Breast epithelium (tissue), 4 donors: ENCODE data around the gene TMCO4. TPM values are rescaled to one million over a fixed set of nuclear protein-coding genes. Genes with fewer than 3 reads are reported as not detected.

ENCODE experiments used
- DNase-seq, 2 donors: peaks; one replicate each; pipeline ENCODE4 v3.0.0-alpha.2; 2019; ENCODE audit warnings: low spot score in 2 of 2
- H3K27ac ChIP-seq, 2 donors: fragments of 200-600 bp; sonication (generic) in 1 of 2; one replicate each; pipeline ENCODE4 v1.5.1; 2016 to 2019; ENCODE audit warnings: mild to moderate bottlenecking in 1 of 2
- H3K27me3 ChIP-seq, 2 donors: fragments of 200-600 bp; sonication (generic) in 1 of 2; one replicate each; pipeline versions ENCODE4 v1.5.1 to v1.6.0; 2017 to 2019; ENCODE audit warnings: control low read depth in 1 of 2, mild to moderate bottlenecking in 1 of 2
- H3K36me3 ChIP-seq: fragments of 200-600 bp; one replicate; pipeline ENCODE4 v1.5.1; 2019
- H3K4me1 ChIP-seq, 2 donors: fragments of 200-600 bp; sonication (generic); one replicate each; pipeline ENCODE4 v1.5.1; 2016 to 2019; ENCODE audit warnings: control low read depth in 1 of 2
- H3K4me3 ChIP-seq, 3 donors: fragments of 200-600 bp; sonication (generic); 1 replicate in 2 of 3; 2 replicates in 1 of 3; pipeline ENCODE4 v1.5.1; 2016 to 2019; ENCODE audit warnings: mild to moderate bottlenecking in 3 of 3, moderate library complexity in 2 of 3
- H3K9me3 ChIP-seq, 2 donors: fragments of 200-600 bp; sonication (generic) in 1 of 2; one replicate each; pipeline ENCODE4 v1.5.1; 2016 to 2019; ENCODE audit warnings: control low read depth in 1 of 2
- POLR2A ChIP-seq: fragments of 450-650 bp; IDR thresholded peaks from one replicate; pipeline ENCODE4 v1.6.1; 2016; ENCODE audit warnings: antibody characterized with exemption, mild to moderate bottlenecking, moderate library complexity
- POLR2AphosphoS5 ChIP-seq, 3 donors: sonication (generic); formaldehyde crosslinking; IDR thresholded peaks; one replicate each; pipeline ENCODE4 v1.6.1; 2017; ENCODE audit warnings: antibody characterized with exemption in 3 of 3
- intact Hi-C: fragments of 100-400 bp; cut with DNase I; formaldehyde crosslinking; loops from one replicate; pipeline ENCODE4 v1.15.1; 2023; ENCODE audit warnings: low total_unique reads
- total RNA-seq, 3 donors: library from RNA; depleted of rRNA; stranded (reverse); fragments of >200 nt; gene quantifications; one replicate each; pipeline ENCODE4 v1.1.0, GENCODE V29; 2016
- TF ChIP-seq, protein P1 (sequence below), 3 donors: fragments of 450-650 bp; IDR thresholded peaks; one replicate each; pipeline ENCODE4 v1.5.1; 2016 to 2017; ENCODE audit warnings: antibody characterized with exemption in 3 of 3, mild to moderate bottlenecking in 3 of 3, moderate library complexity in 3 of 3

Gene TMCO4
- total RNA-seq, 3 donors from 2014 or later, result 26.7 to 44.2 (median 34.1) TPM

GRCh38 chr1:19694298-19694697, 105.4 kb downstream of the TMCO4 start:
- H3K9me3 ChIP-seq, result peaks cover 0 to 3% of the 10 kb centered on the region in 2 donors
- no peak overlapping the region for H3K4me3 ChIP-seq
- no peaks in the 10 kb centered on the region for H3K36me3 ChIP-seq
- TF ChIP-seq, protein P1, sequence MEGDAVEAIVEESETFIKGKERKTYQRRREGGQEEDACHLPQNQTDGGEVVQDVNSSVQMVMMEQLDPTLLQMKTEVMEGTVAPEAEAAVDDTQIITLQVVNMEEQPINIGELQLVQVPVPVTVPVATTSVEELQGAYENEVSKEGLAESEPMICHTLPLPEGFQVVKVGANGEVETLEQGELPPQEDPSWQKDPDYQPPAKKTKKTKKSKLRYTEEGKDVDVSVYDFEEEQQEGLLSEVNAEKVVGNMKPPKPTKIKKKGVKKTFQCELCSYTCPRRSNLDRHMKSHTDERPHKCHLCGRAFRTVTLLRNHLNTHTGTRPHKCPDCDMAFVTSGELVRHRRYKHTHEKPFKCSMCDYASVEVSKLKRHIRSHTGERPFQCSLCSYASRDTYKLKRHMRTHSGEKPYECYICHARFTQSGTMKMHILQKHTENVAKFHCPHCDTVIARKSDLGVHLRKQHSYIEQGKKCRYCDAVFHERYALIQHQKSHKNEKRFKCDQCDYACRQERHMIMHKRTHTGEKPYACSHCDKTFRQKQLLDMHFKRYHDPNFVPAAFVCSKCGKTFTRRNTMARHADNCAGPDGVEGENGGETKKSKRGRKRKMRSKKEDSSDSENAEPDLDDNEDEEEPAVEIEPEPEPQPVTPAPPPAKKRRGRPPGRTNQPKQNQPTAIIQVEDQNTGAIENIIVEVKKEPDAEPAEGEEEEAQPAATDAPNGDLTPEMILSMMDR (IDR thresholded peaks at IDR 0.05), result no peak
- TF ChIP-seq POLR2AphosphoS5 (IDR thresholded peaks at IDR 0.05) (no peak), POLR2A (no peak)
- H3K27me3 ChIP-seq, result no peaks in the 10 kb centered on the region
- no peak for DNase-seq
- intact Hi-C loops, result no loop called here
- no peaks in the 10 kb centered on the region for H3K4me1 ChIP-seq
- H3K27ac ChIP-seq, result no peak overlapping the region

- intact Hi-C loops, result no loop called here
- H3K27me3 ChIP-seq, result no peaks in the 10 kb centered on the region
- H3K9me3 ChIP-seq, result peaks cover 0 to 3% of the 10 kb centered on the region in 2 donors
- H3K36me3 ChIP-seq, result no peaks in the 10 kb centered on the region
- no peak overlapping the region for H3K27ac ChIP-seq
- TF ChIP-seq, protein P1 (IDR thresholded peaks at IDR 0.05), result no peak
- no peak for TF ChIP-seq POLR2A
- TF ChIP-seq POLR2AphosphoS5 (IDR thresholded peaks at IDR 0.05), result no peak
- H3K4me1 ChIP-seq, result no peaks in the 10 kb centered on the region
- no peak overlapping the region for H3K4me3 ChIP-seq
- no peak for DNase-seq
Observed at GRCh38 chr1:19690342-19690741, 109.4 kb downstream of the TMCO4 start.

GRCh38 chr1:19689856-19690255, 109.9 kb downstream of the TMCO4 start:
- Histone ChIP-seq H3K9me3 (peaks cover 0 to 3% of the 10 kb centered on the region in 2 donors), H3K27me3 (no peaks in the 10 kb centered on the region), H3K27ac (no peak overlapping the region), H3K4me1 (no peaks in the 10 kb centered on the region), H3K4me3 (no peak overlapping the region), H3K36me3 (no peaks in the 10 kb centered on the region)
- intact Hi-C loops, result no loop called here
- no peak for DNase-seq
- no peak for TF ChIP-seq POLR2A
- TF ChIP-seq, protein P1 (IDR thresholded peaks at IDR 0.05), result no peak
- TF ChIP-seq POLR2AphosphoS5 (IDR thresholded peaks at IDR 0.05), result no peak

- intact Hi-C loops, result no loop called here
- Histone ChIP-seq H3K9me3 (peaks cover 0 to 3% of the 10 kb centered on the region in 2 donors), H3K4me1 (no peaks in the 10 kb centered on the region), H3K4me3 (no peak overlapping the region), H3K27me3 (no peaks in the 10 kb centered on the region), H3K36me3 (no peaks in the 10 kb centered on the region), H3K27ac (no peak overlapping the region)
- no peak for DNase-seq
- TF ChIP-seq, protein P1 (IDR thresholded peaks at IDR 0.05), result no peak
- TF ChIP-seq POLR2A (no peak), POLR2AphosphoS5 (IDR thresholded peaks at IDR 0.05) (no peak)
Observed at GRCh38 chr1:19689085-19689757, 110.5 kb downstream of the TMCO4 start.

DNA sequence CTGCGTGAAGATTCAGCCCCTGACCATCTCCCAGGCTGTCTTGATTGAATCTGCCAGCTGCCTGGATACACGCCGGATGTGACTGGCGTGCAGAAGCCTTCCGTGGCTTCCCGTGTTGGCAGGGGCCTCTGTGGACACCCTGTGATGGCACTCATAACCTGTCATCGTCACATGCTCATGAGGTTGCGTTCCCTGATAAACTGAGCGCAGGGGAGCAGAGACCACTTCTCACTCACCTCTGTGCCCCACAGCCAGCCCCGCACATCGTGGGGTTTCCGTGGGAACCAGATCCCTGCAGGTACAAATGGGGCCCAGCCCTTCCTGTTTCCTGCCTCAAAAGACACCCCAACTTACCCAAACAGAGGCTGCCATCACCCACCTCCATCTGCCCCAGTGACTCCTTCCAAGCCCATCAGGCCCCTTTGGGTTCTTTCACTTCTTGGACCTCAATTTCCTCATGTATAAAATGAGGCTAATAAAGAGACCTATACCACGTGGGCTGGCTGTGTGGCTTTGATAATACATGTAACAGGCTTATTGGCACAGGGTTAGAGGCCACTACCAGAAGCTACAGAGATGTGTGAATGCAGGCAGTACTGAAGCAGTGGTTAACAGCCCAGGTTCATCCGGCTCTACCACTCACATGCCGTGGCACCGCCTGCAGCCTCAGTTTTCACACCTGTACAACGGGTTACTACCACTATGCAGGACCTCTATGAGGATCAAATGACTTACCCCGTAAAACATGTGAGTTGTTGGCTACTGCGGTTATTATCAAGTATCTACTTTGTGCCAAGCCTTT, 111.5 kb downstream of the TMCO4 start:
- H3K27me3 ChIP-seq, result no peaks in the 10 kb centered on the region
- H3K4me3 ChIP-seq, result no peak overlapping the region
- DNase-seq, result no peak
- peaks cover 0 to 3% of the 10 kb centered on the region in 2 donors for H3K9me3 ChIP-seq
- intact Hi-C loops, result no loop called here
- TF ChIP-seq, protein P1 (IDR thresholded peaks at IDR 0.05), result no peak
- TF ChIP-seq POLR2A, result no peak
- no peak for TF ChIP-seq POLR2AphosphoS5 (IDR thresholded peaks at IDR 0.05)
- H3K4me1 ChIP-seq, result no peaks in the 10 kb centered on the region
- no peaks in the 10 kb centered on the region for H3K36me3 ChIP-seq
- H3K27ac ChIP-seq, result no peak overlapping the region
